SK-N-SH treated with all-trans-retinoic acid at 6 μM for 48 hours (cell line): ENCODE data around the gene CDH24.
A peak's percentile ranks its signal among the peaks of the same experiment; 100 is the strongest.

Source experiments
- ATAC-seq: fragments of 200-7000 bp; cut with Tn5 transposase; 3 replicates; pipeline ENCODE4 v1.9.1; 2020; ENCODE audit warnings: mild to moderate bottlenecking, moderate library complexity
- ARNTL ChIP-seq: fragments of 450-650 bp; formaldehyde crosslinking; IDR thresholded peaks from 2 replicates; pipeline ENCODE4 v1.5.0; 2020; ENCODE audit warnings: low read depth, mild to moderate bottlenecking, moderate library complexity, borderline replicate concordance
- BACH2 ChIP-seq: fragments of 250-450 bp; sonication (Bioruptor Pico); IDR thresholded peaks from 2 replicates; pipeline ENCODE4 v1.9.0; 2021; ENCODE audit warnings: mild to moderate bottlenecking, borderline replicate concordance
- CREB5 ChIP-seq: fragments of 250-450 bp; sonication (Bioruptor Pico); IDR thresholded peaks from 2 replicates; pipeline ENCODE4 v1.5.1; 2020; ENCODE audit warnings: low read depth, mild to moderate bottlenecking, moderate library complexity
- CSDC2 ChIP-seq: fragments of 250-450 bp; sonication (Bioruptor Pico); IDR thresholded peaks from 2 replicates; pipeline ENCODE4 v1.5.0; 2020; ENCODE audit warnings: mild to moderate bottlenecking, moderate library complexity
- CSRNP3 ChIP-seq: fragments of 250-450 bp; sonication (Bioruptor Pico); IDR thresholded peaks from 2 replicates; pipeline ENCODE4 v1.5.1; 2021; ENCODE audit warnings: mild to moderate bottlenecking, moderate library complexity
- GLIS3 ChIP-seq: fragments of 250-450 bp; sonication (Bioruptor Pico); IDR thresholded peaks from 2 replicates; pipeline ENCODE4 v1.5.0; 2020; ENCODE audit warnings: mild to moderate bottlenecking, moderate library complexity
- ISL1 ChIP-seq: fragments of 250-450 bp; sonication (Bioruptor Pico); IDR thresholded peaks from 2 replicates; pipeline ENCODE4 v2.1.2; 2022; ENCODE audit warnings: mild to moderate bottlenecking, moderate library complexity
- OSR1 ChIP-seq: fragments of 250-450 bp; sonication (Bioruptor Pico); IDR thresholded peaks from 2 replicates; pipeline ENCODE4 v1.8.0; 2022; ENCODE audit warnings: moderate library complexity, mild to moderate bottlenecking, inconsistent platforms
- PATZ1 ChIP-seq: fragments of 250-450 bp; sonication (Bioruptor Pico); IDR thresholded peaks from 2 replicates; pipeline ENCODE4 v1.8.0; 2020; ENCODE audit warnings: mild to moderate bottlenecking, moderate library complexity, borderline replicate concordance
- RARB ChIP-seq: fragments of 250-450 bp; sonication (Bioruptor Pico); IDR thresholded peaks from 2 replicates; pipeline ENCODE4 v1.8.0; 2021; ENCODE audit warnings: mild to moderate bottlenecking, moderate library complexity
- SNAI2 ChIP-seq: fragments of 250-450 bp; sonication (Bioruptor Pico); IDR thresholded peaks from 2 replicates; pipeline ENCODE4 v1.5.0; 2020; ENCODE audit warnings: mild to moderate bottlenecking, moderate library complexity
- TCF4 ChIP-seq: fragments of 250-450 bp; sonication (Bioruptor Pico); IDR thresholded peaks from 2 replicates; pipeline ENCODE4 v1.8.0; 2021; ENCODE audit warnings: mild to moderate bottlenecking, moderate library complexity, borderline replicate concordance
- TOX ChIP-seq: fragments of 250-450 bp; sonication (Bioruptor Pico); IDR thresholded peaks from 2 replicates; pipeline ENCODE4 v1.8.0; 2021; ENCODE audit warnings: mild to moderate bottlenecking, moderate library complexity, borderline replicate concordance
- TSHZ2 ChIP-seq: fragments of 250-450 bp; sonication (Bioruptor Pico); IDR thresholded peaks from 2 replicates; pipeline ENCODE4 v1.5.0; 2020; ENCODE audit warnings: mild to moderate bottlenecking, moderate library complexity
- ZC3H10 ChIP-seq: fragments of 250-450 bp; sonication (Bioruptor Pico); IDR thresholded peaks from 2 replicates; pipeline ENCODE4 v1.5.1; 2021; ENCODE audit warnings: mild to moderate bottlenecking, moderate library complexity
- ZFP3 ChIP-seq: fragments of 250-450 bp; sonication (Bioruptor Pico); IDR thresholded peaks from 2 replicates; pipeline ENCODE4 v1.5.0; 2020; ENCODE audit warnings: mild to moderate bottlenecking, moderate library complexity
- ZNF70 ChIP-seq: fragments of 450-650 bp; formaldehyde crosslinking; IDR thresholded peaks from 2 replicates; pipeline ENCODE4 v1.5.0; 2020; ENCODE audit warnings: mild to moderate bottlenecking, moderate library complexity
- ZNF8 ChIP-seq: fragments of 450-650 bp; formaldehyde crosslinking; IDR thresholded peaks from 2 replicates; pipeline ENCODE4 v1.5.0; 2020; ENCODE audit warnings: mild to moderate bottlenecking, moderate library complexity

CDH24 gene

GRCh38 chr14:23095196-23096108, 38.1 kb upstream of the CDH24 start, which contains the start of gene C14orf119:
C14orf119 (plus strand) TSS chr14:23095505; CDS start chr14:23097659, 2,154 bp downstream.
- peak; percentile 86; the same call in 1 of the 2 replicates for TF ChIP-seq PATZ1 (CRISPR knock-in tag)
- no peak for TF ChIP-seq ZNF70 (CRISPR knock-in tag)
- TF ChIP-seq OSR1 (CRISPR knock-in tag) = no peak
- peak; percentile 22; the same call in 1 of the 2 replicates for TF ChIP-seq ZFP3 (CRISPR knock-in tag)
- peak; percentile 94 for ATAC-seq

GRCh38 chr14:23094666-23095195, 37.4 kb upstream of the CDH24 start, which contains the start of gene ACIN1:
ACIN1 (minus strand) TSS chr14:23095136; CDS start chr14:23095112, 24 bp downstream.
- ATAC-seq = peak; percentile 65
- TF ChIP-seq RARB (no peak), BACH2 (CRISPR knock-in tag) (no peak), CSDC2 (no peak), ZNF8 (no peak), TOX (CRISPR knock-in tag) (no peak), CSRNP3 (no peak), ISL1 (no peak)
- TF ChIP-seq, all 23 proteins: peak for 0

GRCh38 chr14:23093991-23094665, 36.8 kb upstream of the CDH24 start:
- no peak for ATAC-seq
- no peak for TF ChIP-seq SNAI2 (CRISPR knock-in tag)
- TF ChIP-seq PATZ1 (CRISPR knock-in tag) = no peak
- TF ChIP-seq TCF4 (CRISPR knock-in tag) = no peak
- no peak for TF ChIP-seq GLIS3 (CRISPR knock-in tag)
- TF ChIP-seq TOX (CRISPR knock-in tag) = no peak
- no peak for TF ChIP-seq CREB5
- TF ChIP-seq ISL1 = no peak
- no peak for TF ChIP-seq TSHZ2 (CRISPR knock-in tag)
- TF ChIP-seq ARNTL = no peak
- TF ChIP-seq ZC3H10 (CRISPR knock-in tag) = no peak
- no peak for TF ChIP-seq BACH2 (CRISPR knock-in tag)
- TF ChIP-seq ZFP3 (CRISPR knock-in tag) = no peak
- TF ChIP-seq CSRNP3 = no peak
- TF ChIP-seq, all 23 proteins: peak for 0
